GM18951 (cell line): Measurements from ENCODE around the gene MYRIP.

Experiments
- POLR2A ChIP-seq: IDR thresholded peaks from 4 replicates; pipeline ENCODE4 v1.6.1; 2011; ENCODE audit warnings: mild to moderate bottlenecking; ENCODE audit not compliant: insufficient read length, insufficient read depth; ENCODE audit errors: extremely low read depth
- in situ Hi-C: fragments of 300-500 bp; cut with MboI; formaldehyde crosslinking; loops from one replicate; pipeline ENCODE4 v1.12.0; 2022; ENCODE audit warnings: low sequenced_read_pairs, mixed read lengths, inconsistent platforms; ENCODE audit not compliant: unreplicated experiment

The MYRIP gene

GRCh38 chr3:40088527-40089170 is 279.2 kb downstream of the MYRIP start:
- in situ Hi-C loops = no loop called here
- no peak for TF ChIP-seq POLR2A

GRCh38 chr3:40096661-40097111 is 287.3 kb downstream of the MYRIP start:
- TF ChIP-seq POLR2A = no peak
- in situ Hi-C loops = no loop called here

- in situ Hi-C loops = no loop called here
- no peak for TF ChIP-seq POLR2A
Measured at GRCh38 chr3:40097131-40098117, 288.0 kb downstream of the MYRIP start.

GRCh38 chr3:40098261-40098759 is 288.9 kb downstream of the MYRIP start:
- TF ChIP-seq POLR2A = no peak
- in situ Hi-C loops = no loop called here

GRCh38 chr3:40099871-40100270 is 290.5 kb downstream of the MYRIP start:
- TF ChIP-seq POLR2A = no peak
- in situ Hi-C loops = no loop called here

GRCh38 chr3:40102182-40102581 is 292.8 kb downstream of the MYRIP start:
- in situ Hi-C loops = no loop called here

GRCh38 chr3:40103829-40104228 is 294.4 kb downstream of the MYRIP start:
- in situ Hi-C loops = no loop called here
- TF ChIP-seq POLR2A = no peak

More at GRCh38 chr3:40102182-40102581, 292.8 kb downstream of the MYRIP start:
- no peak for TF ChIP-seq POLR2A

- in situ Hi-C loops = no loop called here
Measured at GRCh38 chr3:40104441-40104840, 295.0 kb downstream of the MYRIP start.

GRCh38 chr3:40108643-40109042 is 299.2 kb downstream of the MYRIP start:
- in situ Hi-C loops = no loop called here
- no peak for TF ChIP-seq POLR2A

More at GRCh38 chr3:40104441-40104840, 295.0 kb downstream of the MYRIP start:
- no peak for TF ChIP-seq POLR2A

- TF ChIP-seq POLR2A = no peak
- in situ Hi-C loops = no loop called here
Measured at GRCh38 chr3:40109641-40110490, 300.5 kb downstream of the MYRIP start.

GRCh38 chr3:40116478-40117177 is 307.2 kb downstream of the MYRIP start:
- no peak for TF ChIP-seq POLR2A
- in situ Hi-C loops = no loop called here

GRCh38 chr3:40118091-40118490 is 308.7 kb downstream of the MYRIP start:
- TF ChIP-seq POLR2A = no peak
- in situ Hi-C loops = no loop called here

GRCh38 chr3:40120067-40120692 is 310.8 kb downstream of the MYRIP start:
- in situ Hi-C loops = no loop called here
- TF ChIP-seq POLR2A = no peak
